H1 (cell line): ENCODE measurements around the gene GALNT9.

Experiments used
- CREB1 ChIP-seq: IDR thresholded peaks from 2 replicates; pipeline ENCODE4 v1.6.1; 2012; ENCODE audit warnings: inconsistent platforms
- EP300 ChIP-seq, 2 experiments: IDR thresholded peaks; 1 replicate in 1 of 2; 2 replicates in 1 of 2; pipeline ENCODE4 v1.6.1; 2011 to 2012; ENCODE audit warnings: low read depth in 2 of 2, low read length in 2 of 2, mild to moderate bottlenecking in 2 of 2, borderline replicate concordance in 1 of 2, inconsistent platforms in 1 of 2, moderate library complexity in 1 of 2
- FOSL1 ChIP-seq: IDR thresholded peaks from 2 replicates; pipeline ENCODE4 v1.6.1; 2011; ENCODE audit warnings: mild to moderate bottlenecking, low read depth, low read length, moderate library complexity; ENCODE audit not compliant: insufficient read depth
- JUND ChIP-seq: IDR thresholded peaks from 2 replicates; pipeline ENCODE4 v1.6.1; 2011; ENCODE audit warnings: mild to moderate bottlenecking, improper control_type of control experiment, low read length
- KDM1A ChIP-seq: fragments of 200-600, 300-600 bp; sonication (generic); IDR thresholded peaks from 2 replicates; pipeline ENCODE4 v1.7.1; 2016; ENCODE audit warnings: mild to moderate bottlenecking, low read length, borderline replicate concordance
- KDM5A ChIP-seq: fragments of 200-600 bp; IDR thresholded peaks from 2 replicates; pipeline ENCODE4 v1.7.1; 2012; ENCODE audit warnings: mild to moderate bottlenecking, low read length, inconsistent platforms, mixed read lengths
- TAF1 ChIP-seq: IDR thresholded peaks from 2 replicates; pipeline ENCODE4 v1.6.1; 2011; ENCODE audit warnings: mild to moderate bottlenecking, low read depth, low read length
- TEAD4 ChIP-seq: IDR thresholded peaks from 2 replicates; pipeline ENCODE4 v1.6.1; 2012; ENCODE audit warnings: low read depth, low read length, inconsistent platforms, mixed read lengths
- YY1 ChIP-seq: IDR thresholded peaks from 2 replicates; pipeline ENCODE4 v1.6.1; 2011; ENCODE audit warnings: low read depth, mild to moderate bottlenecking, low read length
- TF ChIP-seq, protein P1 (sequence below), 3 experiments: IDR thresholded peaks; 1 replicate in 2 of 3; 2 replicates in 1 of 3; pipeline versions ENCODE4 v1.5.1 to v1.6.1; 2011; ENCODE audit warnings: low read length in 3 of 3, mild to moderate bottlenecking in 3 of 3, inconsistent platforms in 2 of 3, low read depth in 1 of 3, moderate library complexity in 1 of 3; ENCODE audit not compliant: insufficient read depth in 1 of 3; ENCODE audit errors: control extremely low read depth in 1 of 3
- TF ChIP-seq, protein P2 (sequence below): IDR thresholded peaks from 2 replicates; pipeline ENCODE4 v1.6.1; 2011; ENCODE audit warnings: low read length, improper control_type of control experiment
- TF ChIP-seq, protein P3 (sequence below): IDR thresholded peaks from 2 replicates; pipeline ENCODE4 v1.6.1; 2012; ENCODE audit warnings: inconsistent platforms

GRCh38 chr12:132251741-132252490, 77.5 kb downstream of the GALNT9 start:
- TF ChIP-seq JUND: no peak
- TF ChIP-seq, protein P1, sequence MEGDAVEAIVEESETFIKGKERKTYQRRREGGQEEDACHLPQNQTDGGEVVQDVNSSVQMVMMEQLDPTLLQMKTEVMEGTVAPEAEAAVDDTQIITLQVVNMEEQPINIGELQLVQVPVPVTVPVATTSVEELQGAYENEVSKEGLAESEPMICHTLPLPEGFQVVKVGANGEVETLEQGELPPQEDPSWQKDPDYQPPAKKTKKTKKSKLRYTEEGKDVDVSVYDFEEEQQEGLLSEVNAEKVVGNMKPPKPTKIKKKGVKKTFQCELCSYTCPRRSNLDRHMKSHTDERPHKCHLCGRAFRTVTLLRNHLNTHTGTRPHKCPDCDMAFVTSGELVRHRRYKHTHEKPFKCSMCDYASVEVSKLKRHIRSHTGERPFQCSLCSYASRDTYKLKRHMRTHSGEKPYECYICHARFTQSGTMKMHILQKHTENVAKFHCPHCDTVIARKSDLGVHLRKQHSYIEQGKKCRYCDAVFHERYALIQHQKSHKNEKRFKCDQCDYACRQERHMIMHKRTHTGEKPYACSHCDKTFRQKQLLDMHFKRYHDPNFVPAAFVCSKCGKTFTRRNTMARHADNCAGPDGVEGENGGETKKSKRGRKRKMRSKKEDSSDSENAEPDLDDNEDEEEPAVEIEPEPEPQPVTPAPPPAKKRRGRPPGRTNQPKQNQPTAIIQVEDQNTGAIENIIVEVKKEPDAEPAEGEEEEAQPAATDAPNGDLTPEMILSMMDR (IDR thresholded peaks at IDR 0.05; ENCODE audit: control extremely low read depth in 1 of 3, insufficient read depth in 1 of 3, low read depth in 1 of 3, low read length in 3 of 3): no peak
- TF ChIP-seq EP300 (IDR thresholded peaks at IDR 0.05; ENCODE audit: borderline replicate concordance in 1 of 2, low read depth in 2 of 2, low read length in 2 of 2): no peak
- no peak for TF ChIP-seq KDM5A
- no peak for TF ChIP-seq YY1
- TF ChIP-seq CREB1: no peak
- TF ChIP-seq FOSL1: no peak
- TF ChIP-seq, protein P2, sequence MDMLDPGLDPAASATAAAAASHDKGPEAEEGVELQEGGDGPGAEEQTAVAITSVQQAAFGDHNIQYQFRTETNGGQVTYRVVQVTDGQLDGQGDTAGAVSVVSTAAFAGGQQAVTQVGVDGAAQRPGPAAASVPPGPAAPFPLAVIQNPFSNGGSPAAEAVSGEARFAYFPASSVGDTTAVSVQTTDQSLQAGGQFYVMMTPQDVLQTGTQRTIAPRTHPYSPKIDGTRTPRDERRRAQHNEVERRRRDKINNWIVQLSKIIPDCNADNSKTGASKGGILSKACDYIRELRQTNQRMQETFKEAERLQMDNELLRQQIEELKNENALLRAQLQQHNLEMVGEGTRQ: no peak
- TF ChIP-seq TAF1: no peak
- TF ChIP-seq, protein P3, sequence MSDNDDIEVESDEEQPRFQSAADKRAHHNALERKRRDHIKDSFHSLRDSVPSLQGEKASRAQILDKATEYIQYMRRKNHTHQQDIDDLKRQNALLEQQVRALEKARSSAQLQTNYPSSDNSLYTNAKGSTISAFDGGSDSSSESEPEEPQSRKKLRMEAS: no peak
- no peak for TF ChIP-seq TEAD4
- no peak for TF ChIP-seq KDM1A
